ENCODE data around the gene FAM120B.

FAM120B gene

DNA sequence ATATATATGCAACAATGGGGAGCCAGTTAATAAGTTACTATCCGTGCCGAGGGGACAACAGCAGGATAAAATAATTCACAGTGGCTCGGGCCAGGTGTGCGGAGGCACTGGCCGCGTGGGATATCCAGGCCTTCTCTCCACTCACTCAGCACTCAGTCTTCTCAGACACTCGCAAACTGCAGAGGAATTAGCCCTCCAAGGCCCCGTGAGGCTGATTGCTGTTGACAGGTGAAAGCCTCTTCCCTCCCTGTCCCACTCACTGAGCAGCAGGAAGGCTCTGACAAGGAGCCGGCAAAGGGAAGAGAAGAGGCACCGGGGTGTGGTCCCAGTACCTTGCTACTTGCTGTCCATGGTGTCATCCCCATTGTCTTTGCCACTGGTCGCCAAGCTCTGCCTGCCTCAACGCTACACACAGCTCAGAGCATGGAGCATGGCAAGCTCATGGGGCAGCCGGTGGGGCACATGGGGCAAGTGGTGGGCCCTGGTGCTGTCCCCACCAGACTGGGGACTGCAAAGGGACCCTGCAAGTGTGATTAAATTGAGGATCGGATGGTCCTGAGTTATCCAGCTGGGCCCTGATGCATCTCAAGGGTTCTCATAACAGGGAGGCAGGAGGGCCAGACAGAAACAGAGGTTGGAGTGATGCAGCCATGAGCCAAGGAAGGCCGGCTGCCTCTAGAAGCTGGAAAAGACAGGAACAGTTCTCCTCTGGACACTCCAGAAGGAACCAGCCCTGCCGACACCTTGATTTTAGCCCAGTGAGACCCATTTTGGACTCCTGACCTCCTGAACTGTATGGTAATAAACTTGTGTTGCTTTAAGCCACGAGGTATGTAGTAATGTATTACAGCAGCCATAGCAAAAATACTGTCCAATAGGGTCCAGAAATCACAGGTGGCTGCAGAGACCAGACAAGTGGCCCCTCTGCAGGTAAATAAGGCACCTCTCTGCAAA lies 126.9 kb downstream of the FAM120B start:
- Histone ChIP-seq H3K36me3 (ENCODE audit: control insufficient read depth, insufficient read depth, low read length) (no peaks in the 10 kb centered on the region), H3K4me3 (ENCODE audit: low read length) (no peak overlapping the region), H3K4me1 (ENCODE audit: control insufficient read depth, insufficient read depth, low read length) (peaks cover 6% of the 10 kb centered on the region), H3K9ac (ENCODE audit: low read length) (no peak overlapping the region), H3K27me3 (ENCODE audit: control insufficient read depth, insufficient read depth, low read length) (no peaks in the 10 kb centered on the region), H3K9me3 (ENCODE audit: control insufficient read depth, low read length) (no peaks in the 10 kb centered on the region)

DNA sequence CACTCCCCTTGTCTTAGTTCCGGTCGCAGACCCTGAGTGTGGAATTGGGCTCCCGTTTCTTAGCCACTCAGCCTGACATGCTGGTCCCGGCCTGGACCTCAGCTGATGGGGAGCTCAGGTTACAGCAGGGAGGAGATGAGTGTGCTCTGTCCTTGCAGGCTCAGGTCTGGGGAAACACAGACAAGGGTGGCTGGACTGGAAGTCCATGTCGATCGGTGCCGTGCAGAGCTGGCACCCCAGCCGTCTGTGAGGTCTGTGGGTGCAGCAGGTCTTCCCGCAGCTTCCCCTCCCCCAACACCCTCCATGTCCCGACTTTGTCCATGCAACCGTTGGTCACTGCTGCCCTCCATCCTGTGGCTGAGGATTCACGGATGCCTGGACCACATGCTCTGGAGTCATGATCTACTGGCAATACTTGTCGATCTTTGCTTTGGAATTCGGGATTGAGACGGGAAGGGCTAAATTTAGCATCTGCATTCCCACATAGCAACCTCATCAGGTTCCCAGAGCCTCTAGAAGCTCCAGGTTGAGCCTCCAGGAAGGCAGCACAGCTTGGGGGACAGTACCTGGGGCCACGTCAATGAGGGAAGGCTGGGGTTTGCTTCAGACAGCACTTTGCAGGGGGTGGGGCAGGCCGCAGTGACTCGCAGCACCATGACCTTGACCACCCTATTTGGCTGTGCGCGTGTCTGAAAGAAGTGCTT lies 127.7 kb downstream of the FAM120B start:
- H3K4me1 ChIP-seq (ENCODE audit: control insufficient read depth, insufficient read depth, low read length): peaks cover 6% of the 10 kb centered on the region
- H3K9me3 ChIP-seq (ENCODE audit: control insufficient read depth, low read length): no peaks in the 10 kb centered on the region
- H3K36me3 ChIP-seq (ENCODE audit: control insufficient read depth, insufficient read depth, low read length): no peaks in the 10 kb centered on the region
- H3K27me3 ChIP-seq (ENCODE audit: control insufficient read depth, insufficient read depth, low read length): no peaks in the 10 kb centered on the region
- H3K9ac ChIP-seq (ENCODE audit: low read length): no peak overlapping the region
- no peak overlapping the region for H3K4me3 ChIP-seq (ENCODE audit: low read length)

DNA sequence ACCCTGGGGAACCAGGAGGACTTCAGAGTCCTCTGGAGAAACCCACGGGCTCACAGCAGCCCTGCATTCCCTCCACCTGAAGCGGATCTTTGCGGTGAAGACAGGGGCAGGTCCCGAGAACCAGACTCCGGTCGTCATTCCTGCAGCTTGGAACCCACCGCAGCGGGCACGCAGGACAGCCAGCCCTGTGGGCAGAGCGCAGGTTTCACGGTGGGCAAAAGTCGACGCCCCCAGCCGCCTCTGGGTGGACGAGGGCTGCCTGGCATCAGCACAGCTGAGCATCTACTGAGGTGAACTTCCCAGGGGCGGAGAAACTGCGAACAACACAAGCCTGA lies 128.2 kb downstream of the FAM120B start:
- Histone ChIP-seq H3K36me3 (ENCODE audit: control insufficient read depth, insufficient read depth, low read length) (no peaks in the 10 kb centered on the region), H3K4me3 (ENCODE audit: low read length) (no peak overlapping the region), H3K27me3 (ENCODE audit: control insufficient read depth, insufficient read depth, low read length) (no peaks in the 10 kb centered on the region), H3K9ac (ENCODE audit: low read length) (no peak overlapping the region), H3K9me3 (ENCODE audit: control insufficient read depth, low read length) (no peaks in the 10 kb centered on the region), H3K4me1 (ENCODE audit: control insufficient read depth, insufficient read depth, low read length) (peaks cover 6% of the 10 kb centered on the region)

DNA sequence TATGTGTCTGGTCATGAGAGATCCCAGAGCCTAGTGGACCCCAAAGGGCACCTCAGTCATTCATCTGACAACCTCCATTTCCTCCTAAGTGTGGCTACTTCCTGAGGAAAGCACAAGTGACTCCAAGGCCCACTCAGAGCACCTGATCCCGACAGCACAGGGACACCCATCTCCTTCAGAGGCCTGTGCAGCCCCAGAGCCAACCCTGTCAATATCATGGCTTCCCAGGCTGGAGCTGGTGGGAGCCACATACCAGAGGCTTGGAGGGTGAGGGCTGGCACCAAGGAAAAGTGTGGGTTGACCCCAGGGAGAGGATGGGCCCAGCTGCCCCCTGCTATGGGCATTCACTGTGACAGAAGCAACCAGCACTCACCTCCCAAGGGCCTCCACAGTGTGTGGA lies 129.2 kb downstream of the FAM120B start:
- H3K4me3 ChIP-seq (ENCODE audit: low read length): no peak overlapping the region
- no peaks in the 10 kb centered on the region for H3K27me3 ChIP-seq (ENCODE audit: control insufficient read depth, insufficient read depth, low read length)
- H3K9ac ChIP-seq (ENCODE audit: low read length): no peak overlapping the region
- H3K36me3 ChIP-seq (ENCODE audit: control insufficient read depth, insufficient read depth, low read length): no peaks in the 10 kb centered on the region
- H3K4me1 ChIP-seq (ENCODE audit: control insufficient read depth, insufficient read depth, low read length): peaks cover 6% of the 10 kb centered on the region
- H3K9me3 ChIP-seq (ENCODE audit: control insufficient read depth, low read length): no peaks in the 10 kb centered on the region

DNA sequence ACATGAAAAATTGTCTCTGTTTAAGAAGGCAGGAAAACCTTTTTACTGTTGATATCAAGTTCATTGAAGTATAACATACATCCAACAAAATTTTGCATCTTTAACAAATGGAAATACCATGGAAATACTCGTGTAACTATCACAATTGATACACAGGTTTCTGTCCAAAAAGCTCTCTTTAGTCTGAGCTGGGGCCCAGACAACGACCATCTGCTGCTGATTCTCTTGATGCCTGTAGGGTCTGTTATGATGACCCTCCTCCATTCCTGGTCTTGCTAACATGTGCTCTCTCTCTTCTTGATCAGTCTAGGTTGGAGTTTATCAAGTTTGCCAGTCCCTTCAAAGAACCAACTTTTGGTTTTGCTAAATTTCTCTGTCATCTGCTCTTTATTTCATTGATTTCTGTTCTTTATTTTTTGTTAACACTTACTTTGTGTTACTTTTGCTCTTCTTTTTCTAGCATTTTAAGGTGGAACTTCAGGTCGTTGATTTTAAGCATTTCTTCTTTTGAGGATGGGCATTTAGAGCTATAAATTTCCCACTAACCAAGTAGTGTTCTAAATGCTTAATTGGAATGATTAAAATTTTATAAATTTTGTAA lies 129.8 kb downstream of the FAM120B start:
- H3K9ac ChIP-seq (ENCODE audit: low read length): no peak overlapping the region
- H3K9me3 ChIP-seq (ENCODE audit: control insufficient read depth, low read length): no peaks in the 10 kb centered on the region
- H3K4me1 ChIP-seq (ENCODE audit: control insufficient read depth, insufficient read depth, low read length): peaks cover 6% of the 10 kb centered on the region
- no peaks in the 10 kb centered on the region for H3K36me3 ChIP-seq (ENCODE audit: control insufficient read depth, insufficient read depth, low read length)
- H3K4me3 ChIP-seq (ENCODE audit: low read length): no peak overlapping the region
- H3K27me3 ChIP-seq (ENCODE audit: control insufficient read depth, insufficient read depth, low read length): no peaks in the 10 kb centered on the region

DNA sequence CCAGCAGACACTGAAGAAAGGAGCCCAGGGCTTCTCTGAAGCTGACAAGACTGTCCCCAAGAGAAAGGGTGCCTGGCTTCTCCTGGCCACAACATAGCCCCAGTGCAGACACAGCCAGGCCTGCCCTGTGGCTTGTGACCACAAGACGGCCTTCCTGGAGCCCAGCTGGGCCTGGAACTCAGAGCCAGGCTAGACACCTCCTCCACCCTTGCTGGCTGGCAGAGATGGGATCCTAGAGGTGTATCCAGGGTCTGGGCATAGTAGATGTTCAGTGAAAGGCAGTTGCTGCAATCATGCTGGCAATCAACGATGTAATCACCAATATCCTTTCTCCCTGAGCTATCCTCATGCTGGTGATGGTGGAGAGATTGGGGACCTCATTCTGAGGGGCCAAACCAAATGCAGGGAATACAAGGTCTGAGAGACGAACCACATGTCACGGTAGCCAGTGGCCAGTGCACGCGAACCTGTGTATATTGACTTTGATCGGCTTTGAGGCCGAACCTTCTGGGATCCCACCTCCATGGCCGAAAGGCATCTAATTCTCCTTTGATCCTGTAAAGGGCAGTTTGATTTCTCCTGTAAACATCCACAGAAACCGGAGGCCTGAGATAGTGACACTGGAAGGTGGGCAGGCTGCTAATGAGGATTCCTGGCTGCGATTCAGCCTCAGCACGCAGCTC lies 131.3 kb downstream of the FAM120B start:
- H3K9ac ChIP-seq (ENCODE audit: low read length): no peak overlapping the region
- no peaks in the 10 kb centered on the region for H3K36me3 ChIP-seq (ENCODE audit: control insufficient read depth, insufficient read depth, low read length)
- no peak overlapping the region for H3K4me3 ChIP-seq (ENCODE audit: low read length)
- H3K4me1 ChIP-seq (ENCODE audit: control insufficient read depth, insufficient read depth, low read length): peaks cover 6% of the 10 kb centered on the region
- no peaks in the 10 kb centered on the region for H3K27me3 ChIP-seq (ENCODE audit: control insufficient read depth, insufficient read depth, low read length)
- no peaks in the 10 kb centered on the region for H3K9me3 ChIP-seq (ENCODE audit: control insufficient read depth, low read length)

DNA sequence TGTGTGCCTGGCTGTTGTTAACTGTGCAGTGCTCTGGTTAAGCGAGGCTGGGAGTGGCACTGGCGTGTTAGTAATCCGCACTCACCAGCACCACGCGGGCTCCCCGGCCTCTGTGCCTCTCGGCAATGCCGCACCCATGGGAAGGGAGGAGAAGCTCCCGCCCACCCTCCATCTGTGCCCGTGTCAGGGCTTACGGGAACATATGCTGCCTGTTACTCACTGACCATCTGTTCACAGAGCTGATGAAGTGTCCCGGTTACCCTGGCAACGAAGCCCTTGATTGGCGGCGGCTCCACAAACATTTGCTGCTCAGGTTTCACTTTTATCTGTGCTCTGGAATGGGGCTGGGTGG lies 131.8 kb downstream of the FAM120B start:
- no peak overlapping the region for H3K4me3 ChIP-seq (ENCODE audit: low read length)
- no peaks in the 10 kb centered on the region for H3K27me3 ChIP-seq (ENCODE audit: control insufficient read depth, insufficient read depth, low read length)
- no peaks in the 10 kb centered on the region for H3K36me3 ChIP-seq (ENCODE audit: control insufficient read depth, insufficient read depth, low read length)
- H3K9ac ChIP-seq (ENCODE audit: low read length): no peak overlapping the region
- H3K9me3 ChIP-seq (ENCODE audit: control insufficient read depth, low read length): no peaks in the 10 kb centered on the region
- peaks cover 6% of the 10 kb centered on the region for H3K4me1 ChIP-seq (ENCODE audit: control insufficient read depth, insufficient read depth, low read length)

DNA sequence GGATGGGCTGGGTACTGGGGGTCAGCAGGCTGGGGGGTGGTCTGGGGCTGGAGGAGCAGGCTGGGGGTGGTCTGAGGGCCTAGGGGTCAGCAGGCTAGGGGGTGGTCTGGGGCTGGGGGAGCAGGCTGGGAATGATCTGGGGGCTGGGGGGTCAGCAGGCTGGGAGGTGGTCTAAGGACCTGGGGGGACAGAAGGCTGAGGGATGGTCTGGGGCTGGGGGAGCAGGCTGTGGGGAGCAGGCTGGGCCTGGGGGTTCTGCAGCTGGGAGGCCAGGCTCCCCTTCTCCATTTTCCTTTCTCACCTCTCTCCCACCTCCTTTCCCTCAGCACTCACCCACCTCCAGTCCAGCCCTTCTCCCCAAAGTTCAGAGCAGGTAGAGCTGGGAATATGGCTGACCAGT lies 132.3 kb downstream of the FAM120B start:
- H3K4me1 ChIP-seq (ENCODE audit: control insufficient read depth, insufficient read depth, low read length): peaks cover 6% of the 10 kb centered on the region
- H3K9ac ChIP-seq (ENCODE audit: low read length): no peak overlapping the region
- H3K27me3 ChIP-seq (ENCODE audit: control insufficient read depth, insufficient read depth, low read length): no peaks in the 10 kb centered on the region
- no peaks in the 10 kb centered on the region for H3K36me3 ChIP-seq (ENCODE audit: control insufficient read depth, insufficient read depth, low read length)
- H3K9me3 ChIP-seq (ENCODE audit: control insufficient read depth, low read length): no peaks in the 10 kb centered on the region
- no peak overlapping the region for H3K4me3 ChIP-seq (ENCODE audit: low read length)

DNA sequence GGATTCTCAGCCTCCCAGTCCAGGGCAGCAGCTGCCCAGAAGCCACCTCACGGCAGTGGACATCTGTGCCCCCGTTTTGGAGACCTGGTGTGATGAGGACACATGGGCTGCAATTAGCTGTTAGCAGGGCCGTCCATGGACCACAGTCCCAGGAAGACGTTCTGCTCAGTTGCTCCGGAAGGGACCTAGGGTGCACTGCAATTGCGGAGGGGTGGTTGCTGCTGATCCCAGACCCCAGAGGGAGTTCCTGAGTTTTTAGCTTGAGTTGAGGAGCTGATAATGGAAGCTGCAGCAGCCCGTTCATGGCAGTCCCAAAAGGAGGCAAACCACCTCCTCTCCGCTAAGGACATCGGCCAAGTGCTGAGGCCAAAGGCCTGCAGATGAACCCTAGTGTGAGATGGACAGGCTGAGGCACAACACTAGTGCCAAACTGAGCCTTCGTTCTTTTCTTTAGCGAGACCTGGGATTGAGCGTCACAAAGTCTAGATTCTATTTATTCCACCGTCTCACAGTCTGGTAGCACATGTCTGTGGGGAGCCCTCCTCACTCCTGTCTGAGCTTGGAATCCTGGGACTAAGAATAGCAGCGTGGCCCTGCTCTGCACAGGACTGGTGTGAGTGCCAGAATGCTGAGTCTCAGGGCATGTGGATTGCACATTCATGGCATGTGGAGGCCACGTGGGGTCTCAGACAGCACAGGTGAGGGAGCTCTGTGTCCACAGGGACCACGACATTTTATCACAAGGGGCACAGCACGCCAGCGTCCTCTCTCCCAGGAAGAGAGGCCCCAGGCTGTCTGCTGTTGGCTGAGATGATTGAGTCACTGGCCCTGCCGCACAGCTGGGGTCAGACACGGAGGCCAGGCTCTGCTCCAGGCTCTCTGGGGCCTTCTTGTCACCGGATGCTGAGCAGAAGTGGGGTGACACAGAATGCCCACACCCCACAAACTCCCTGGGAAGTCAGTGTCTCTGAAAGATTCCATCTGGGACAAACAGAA lies 133.1 kb downstream of the FAM120B start:
- no peaks in the 10 kb centered on the region for H3K9me3 ChIP-seq (ENCODE audit: control insufficient read depth, low read length)
- no peaks in the 10 kb centered on the region for H3K36me3 ChIP-seq (ENCODE audit: control insufficient read depth, insufficient read depth, low read length)
- H3K9ac ChIP-seq (ENCODE audit: low read length): no peak overlapping the region
- H3K27me3 ChIP-seq (ENCODE audit: control insufficient read depth, insufficient read depth, low read length): no peaks in the 10 kb centered on the region
- no peak overlapping the region for H3K4me3 ChIP-seq (ENCODE audit: low read length)
- peaks cover 6% of the 10 kb centered on the region for H3K4me1 ChIP-seq (ENCODE audit: control insufficient read depth, insufficient read depth, low read length)

DNA sequence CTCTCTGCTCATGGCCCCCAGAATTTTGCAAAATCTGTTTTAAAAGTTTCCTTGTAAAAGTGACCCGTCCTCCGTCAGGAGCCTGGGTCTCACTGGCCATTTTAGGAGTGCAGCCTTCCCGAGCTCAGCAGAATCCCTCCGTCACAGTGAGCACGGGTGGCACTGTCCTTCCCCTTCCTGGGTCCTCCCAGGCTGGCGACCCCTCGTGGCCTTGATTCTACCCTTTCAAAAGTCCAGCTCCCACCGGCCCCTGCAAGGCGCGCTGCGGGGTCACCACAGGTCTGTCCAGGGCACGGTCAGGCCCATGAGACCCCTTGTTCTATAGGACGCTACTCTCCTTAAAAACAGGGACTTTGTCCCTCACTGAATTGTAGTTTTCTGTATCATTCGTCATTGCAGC lies 133.9 kb downstream of the FAM120B start:
- H3K4me1 ChIP-seq (ENCODE audit: control insufficient read depth, insufficient read depth, low read length): peaks cover 6% of the 10 kb centered on the region
- H3K9me3 ChIP-seq (ENCODE audit: control insufficient read depth, low read length): no peaks in the 10 kb centered on the region
- no peaks in the 10 kb centered on the region for H3K36me3 ChIP-seq (ENCODE audit: control insufficient read depth, insufficient read depth, low read length)
- no peaks in the 10 kb centered on the region for H3K27me3 ChIP-seq (ENCODE audit: control insufficient read depth, insufficient read depth, low read length)
- H3K9ac ChIP-seq (ENCODE audit: low read length): no peak overlapping the region
- H3K4me3 ChIP-seq (ENCODE audit: low read length): no peak overlapping the region

DNA sequence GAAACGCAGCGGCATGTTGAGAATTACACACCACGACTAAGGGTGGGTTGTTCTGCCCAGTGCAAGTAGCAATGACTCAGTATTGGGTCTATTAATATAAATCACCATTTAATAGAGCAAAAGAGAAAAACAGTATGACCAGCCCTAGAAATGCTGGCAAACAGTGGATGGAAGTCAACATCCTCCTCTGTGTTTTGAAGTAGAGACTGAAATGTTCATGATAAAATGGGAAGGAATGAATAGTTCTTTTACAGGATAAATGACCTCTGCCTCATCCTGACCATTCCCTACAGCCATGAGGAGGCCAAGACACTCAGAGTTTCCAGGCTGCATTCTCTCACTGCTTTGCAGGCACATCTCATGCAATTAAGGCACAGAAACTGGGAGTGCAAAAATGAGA lies 134.8 kb downstream of the FAM120B start:
- H3K36me3 ChIP-seq (ENCODE audit: control insufficient read depth, insufficient read depth, low read length): no peaks in the 10 kb centered on the region
- H3K9me3 ChIP-seq (ENCODE audit: control insufficient read depth, low read length): no peaks in the 10 kb centered on the region
- peaks cover 6% of the 10 kb centered on the region for H3K4me1 ChIP-seq (ENCODE audit: control insufficient read depth, insufficient read depth, low read length)
- H3K4me3 ChIP-seq (ENCODE audit: low read length): no peak overlapping the region
- H3K9ac ChIP-seq (ENCODE audit: low read length): no peak overlapping the region
- no peaks in the 10 kb centered on the region for H3K27me3 ChIP-seq (ENCODE audit: control insufficient read depth, insufficient read depth, low read length)
